Measurements from ENCODE around the gene MIA.
"Not testable (repeated sequence)": the region's sequence is repeated elsewhere in the genome, so short reads cannot be mapped to it uniquely, and the experiment has no call there.

Gene MIA

GRCh38 chr19:40774916-40775631, at the start of gene MIA:
Gene MIA, plus strand, starts transcription at chr19:40775521. Its CDS starts 22 bp downstream, at chr19:40775543.
- H2AFZ ChIP-seq (ENCODE audit: low read depth, low read length, severe bottlenecking) = no peak within 1 kb of the TSS
- H3K4me2 ChIP-seq (ENCODE audit: low read depth, low read length, poor library complexity, severe bottlenecking) = peak within 1 kb of the TSS; percentile 70
- H3K79me2 ChIP-seq (ENCODE audit: insufficient read depth, low read length) = peaks cover 10% of the 10 kb centered on the region; the same call in 1 of the 2 replicates
- peaks cover 24% of the 10 kb centered on the region for H3F3A ChIP-seq (ENCODE audit: insufficient read depth)
- peak within 1 kb of the TSS; percentile 98 for H3K27ac ChIP-seq (ENCODE audit: low read depth, low read length)
- H3K36me3 ChIP-seq (ENCODE audit: low read length) = no peaks in the 10 kb centered on the region
- H4K20me1 ChIP-seq (ENCODE audit: low read depth, low read length) = no peaks in the 10 kb centered on the region
- no peak within 1 kb of the TSS for H3K4me3 ChIP-seq (ENCODE audit: insufficient read depth, low read length, poor library complexity, severe bottlenecking)
- TF ChIP-seq, protein P1, sequence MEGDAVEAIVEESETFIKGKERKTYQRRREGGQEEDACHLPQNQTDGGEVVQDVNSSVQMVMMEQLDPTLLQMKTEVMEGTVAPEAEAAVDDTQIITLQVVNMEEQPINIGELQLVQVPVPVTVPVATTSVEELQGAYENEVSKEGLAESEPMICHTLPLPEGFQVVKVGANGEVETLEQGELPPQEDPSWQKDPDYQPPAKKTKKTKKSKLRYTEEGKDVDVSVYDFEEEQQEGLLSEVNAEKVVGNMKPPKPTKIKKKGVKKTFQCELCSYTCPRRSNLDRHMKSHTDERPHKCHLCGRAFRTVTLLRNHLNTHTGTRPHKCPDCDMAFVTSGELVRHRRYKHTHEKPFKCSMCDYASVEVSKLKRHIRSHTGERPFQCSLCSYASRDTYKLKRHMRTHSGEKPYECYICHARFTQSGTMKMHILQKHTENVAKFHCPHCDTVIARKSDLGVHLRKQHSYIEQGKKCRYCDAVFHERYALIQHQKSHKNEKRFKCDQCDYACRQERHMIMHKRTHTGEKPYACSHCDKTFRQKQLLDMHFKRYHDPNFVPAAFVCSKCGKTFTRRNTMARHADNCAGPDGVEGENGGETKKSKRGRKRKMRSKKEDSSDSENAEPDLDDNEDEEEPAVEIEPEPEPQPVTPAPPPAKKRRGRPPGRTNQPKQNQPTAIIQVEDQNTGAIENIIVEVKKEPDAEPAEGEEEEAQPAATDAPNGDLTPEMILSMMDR (IDR thresholded peaks at IDR 0.05; ENCODE audit: insufficient read depth, low read length, poor library complexity, severe bottlenecking) = no peak
- TF ChIP-seq EZH2phosphoT487 (conservative IDR thresholded peaks at IDR 0.05; ENCODE audit: low read length) = no peak
- no peaks in the 10 kb centered on the region for H3K9me3 ChIP-seq (ENCODE audit: insufficient read depth, low read length)
- no peaks in the 10 kb centered on the region for H3K9me2 ChIP-seq (replicated peaks; ENCODE audit: insufficient read depth, low read length)
- no peaks in the 10 kb centered on the region for H3K27me3 ChIP-seq (ENCODE audit: low read length)
- H3K9ac ChIP-seq (ENCODE audit: low read length) = peak within 1 kb of the TSS; percentile 55; the same call in 1 of the 2 replicates

DNA sequence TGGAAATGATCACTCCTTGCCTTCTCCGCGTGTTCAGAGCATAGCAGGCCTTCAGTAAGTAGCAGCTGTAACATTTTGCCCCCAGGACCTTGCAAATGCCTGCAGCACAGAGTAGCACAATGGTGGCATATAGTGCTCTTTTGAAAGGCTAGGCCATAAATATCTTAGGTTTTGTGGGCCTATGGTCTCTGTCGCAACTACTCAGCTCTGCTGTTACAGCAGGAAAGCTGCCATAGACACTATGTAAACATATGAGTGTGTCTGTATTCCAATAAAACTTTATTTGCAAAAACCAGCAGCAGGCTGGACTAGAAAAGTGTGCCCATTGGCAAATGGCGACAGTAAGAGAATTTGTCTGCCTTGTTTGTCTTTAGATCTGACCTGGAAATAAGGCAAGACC, 49.0 kb upstream of the MIA start:
- Histone ChIP-seq H3K79me2 (ENCODE audit: insufficient read depth, low read length) (no peaks in the 10 kb centered on the region), H2AFZ (ENCODE audit: low read depth, low read length, severe bottlenecking) (no peak overlapping the region), H3K4me2 (ENCODE audit: low read depth, low read length, poor library complexity, severe bottlenecking) (no peak overlapping the region), H3K9me2 (replicated peaks; ENCODE audit: insufficient read depth, low read length) (no peaks in the 10 kb centered on the region), H3K27ac (ENCODE audit: low read depth, low read length) (no peak overlapping the region), H3K9me3 (ENCODE audit: insufficient read depth, low read length) (no peaks in the 10 kb centered on the region), H4K20me1 (ENCODE audit: low read depth, low read length) (no peaks in the 10 kb centered on the region), H3K36me3 (ENCODE audit: low read length) (no peaks in the 10 kb centered on the region), H3F3A (ENCODE audit: insufficient read depth) (no peaks in the 10 kb centered on the region), H3K4me3 (ENCODE audit: insufficient read depth, low read length, poor library complexity, severe bottlenecking) (no peak overlapping the region), H3K9ac (ENCODE audit: low read length) (no peak overlapping the region), H3K27me3 (ENCODE audit: low read length) (no peaks in the 10 kb centered on the region)
- no peak for TF ChIP-seq EZH2phosphoT487 (conservative IDR thresholded peaks at IDR 0.05; ENCODE audit: low read length)
- TF ChIP-seq, protein P1 (IDR thresholded peaks at IDR 0.05; ENCODE audit: insufficient read depth, low read length, poor library complexity, severe bottlenecking) = no peak

- not testable (repeated sequence) for H3F3A ChIP-seq (ENCODE audit: insufficient read depth); H3K36me3 ChIP-seq (ENCODE audit: low read length); H3K79me2 ChIP-seq (ENCODE audit: insufficient read depth, low read length); H3K9me2 ChIP-seq (replicated peaks; ENCODE audit: insufficient read depth, low read length); H4K20me1 ChIP-seq (ENCODE audit: low read depth, low read length); H3K9me3 ChIP-seq (ENCODE audit: insufficient read depth, low read length); H3K4me2 ChIP-seq (ENCODE audit: low read depth, low read length, poor library complexity, severe bottlenecking); H3K27ac ChIP-seq (ENCODE audit: low read depth, low read length); H3K9ac ChIP-seq (ENCODE audit: low read length); H2AFZ ChIP-seq (ENCODE audit: low read depth, low read length, severe bottlenecking); H3K4me3 ChIP-seq (ENCODE audit: insufficient read depth, low read length, poor library complexity, severe bottlenecking); H3K27me3 ChIP-seq (ENCODE audit: low read length)
Observed at GRCh38 chr19:40730065-40730464, 45.3 kb upstream of the MIA start.

- H2AFZ ChIP-seq (ENCODE audit: low read depth, low read length, severe bottlenecking); H3K27ac ChIP-seq (ENCODE audit: low read depth, low read length); H3K4me3 ChIP-seq (ENCODE audit: insufficient read depth, low read length, poor library complexity, severe bottlenecking); H3K9ac ChIP-seq (ENCODE audit: low read length); H3K79me2 ChIP-seq (ENCODE audit: insufficient read depth, low read length); H3K27me3 ChIP-seq (ENCODE audit: low read length); H3K9me2 ChIP-seq (replicated peaks; ENCODE audit: insufficient read depth, low read length); H3F3A ChIP-seq (ENCODE audit: insufficient read depth); H3K9me3 ChIP-seq (ENCODE audit: insufficient read depth, low read length); H3K4me2 ChIP-seq (ENCODE audit: low read depth, low read length, poor library complexity, severe bottlenecking); H3K36me3 ChIP-seq (ENCODE audit: low read length); H4K20me1 ChIP-seq (ENCODE audit: low read depth, low read length): not testable (repeated sequence)
Observed at GRCh38 chr19:40732304-40732703, 43.0 kb upstream of the MIA start.
